Activated CD4-positive, alpha-beta memory T cell treated with anti-CD3 and anti-CD28 coated beads, Interleukin-2, amount 10 ng/mL, durations not matched to agents 7 days and 5 days (primary cell): Measurements from ENCODE around the gene HOXC11. TPM values are rescaled to one million over a fixed set of nuclear protein-coding genes. Genes with fewer than 3 reads are reported as not detected.

Experiments
- CTCF ChIA-PET: fragments of 350-600 bp; sonication (Branson Sonifier 250); formaldehyde crosslinking; loops from one replicate; lab custom pipeline; 2021; ENCODE audit warnings: antibody characterized with exemption, inconsistent platforms; lab: Charles Lee
- POLR2A ChIA-PET: fragments of 350-600 bp; sonication (Branson Sonifier 250); formaldehyde crosslinking; loops from one replicate; lab custom pipeline; 2021; ENCODE audit warnings: antibody characterized with exemption; lab: Charles Lee
- DNase-seq: peaks from one replicate; pipeline ENCODE4 v3.0.0-alpha.2; 2020
- H3K27ac Mint-ChIP-seq: one replicate; pipeline ENCODE4 v1.8.0; 2021; ENCODE audit warnings: mild to moderate bottlenecking, mixed read lengths
- H3K27me3 Mint-ChIP-seq: one replicate; pipeline ENCODE4 v1.8.0; 2021; ENCODE audit warnings: mixed read lengths
- H3K36me3 Mint-ChIP-seq: one replicate; pipeline ENCODE4 v1.8.0; 2021; ENCODE audit warnings: low read depth, mixed read lengths
- H3K4me1 Mint-ChIP-seq: one replicate; pipeline ENCODE4 v1.8.0; 2021; ENCODE audit warnings: mixed read lengths
- H3K4me3 Mint-ChIP-seq: one replicate; pipeline ENCODE4 v1.8.0; 2021; ENCODE audit warnings: mild to moderate bottlenecking, mixed read lengths
- H3K9me3 Mint-ChIP-seq: one replicate; pipeline ENCODE4 v1.8.0; 2021; ENCODE audit warnings: mixed read lengths
- total RNA-seq, 2 experiments: library from RNA; stranded (reverse); gene quantifications; one replicate each; pipeline ENCODE4 v1.2.3, GENCODE V29; 2021

Gene HOXC11
- total RNA-seq, 2 experiments from 2014 or later = not detected

DNA sequence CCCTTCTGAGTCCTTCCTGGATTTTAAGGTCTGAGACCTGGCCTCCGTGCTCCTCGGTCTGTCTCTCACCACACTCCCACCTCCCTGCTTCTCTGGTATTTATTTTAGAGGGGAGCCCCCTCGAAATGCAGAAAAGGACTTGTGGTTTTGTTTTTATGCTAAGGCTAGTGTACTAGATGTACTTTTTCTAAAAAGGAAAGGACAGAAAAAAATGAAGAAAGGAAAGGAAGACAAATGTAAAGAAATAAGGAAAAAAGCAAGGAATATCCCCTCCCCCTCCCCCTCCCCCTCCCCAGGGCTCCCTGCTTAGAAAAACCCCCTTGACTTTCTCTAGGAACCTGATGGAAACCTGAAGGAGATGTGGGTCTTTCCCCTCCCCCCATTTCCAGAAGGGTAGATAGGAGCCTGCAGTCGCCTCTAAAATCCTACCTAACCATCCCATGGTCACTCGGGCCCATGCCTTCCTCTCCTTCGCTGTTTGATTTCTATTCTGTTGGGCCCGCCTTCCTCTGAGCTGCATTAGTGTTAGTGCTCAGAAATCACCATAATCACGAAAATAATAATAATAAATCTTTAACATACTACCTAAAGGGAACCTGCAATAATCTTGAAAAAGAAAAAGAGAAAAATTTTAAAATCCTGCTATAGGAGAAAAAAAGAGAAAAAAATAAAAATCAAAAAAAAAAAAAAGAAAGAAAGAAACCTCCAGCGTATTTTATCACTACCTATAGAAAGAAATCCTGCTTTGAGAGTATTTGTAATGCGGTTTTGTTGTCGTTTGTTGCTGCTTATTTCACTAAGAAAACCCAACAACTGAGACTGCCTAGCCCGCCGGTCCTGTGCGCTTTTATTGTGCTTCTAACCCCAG lies 39.0 kb downstream of the HOXC11 start:
- Mint-ChIP-seq H3K4me1 (peaks cover 23% of the 10 kb centered on the region), H3K4me3 (no peak overlapping the region), H3K27me3 (peaks cover 90% of the 10 kb centered on the region), H3K9me3 (no peaks in the 10 kb centered on the region), H3K36me3 (peaks cover 3% of the 10 kb centered on the region), H3K27ac (no peak overlapping the region)
- DNase-seq = no peak
- CTCF ChIA-PET = interaction anchor here (0.7 to 1.3 kb wide), 5 partner anchors 147 to 196 kb away, joined by 3 to 5 read pairs (median 4); no protein-coding TSS in a partner anchor
- POLR2A ChIA-PET = no interaction called here

DNA sequence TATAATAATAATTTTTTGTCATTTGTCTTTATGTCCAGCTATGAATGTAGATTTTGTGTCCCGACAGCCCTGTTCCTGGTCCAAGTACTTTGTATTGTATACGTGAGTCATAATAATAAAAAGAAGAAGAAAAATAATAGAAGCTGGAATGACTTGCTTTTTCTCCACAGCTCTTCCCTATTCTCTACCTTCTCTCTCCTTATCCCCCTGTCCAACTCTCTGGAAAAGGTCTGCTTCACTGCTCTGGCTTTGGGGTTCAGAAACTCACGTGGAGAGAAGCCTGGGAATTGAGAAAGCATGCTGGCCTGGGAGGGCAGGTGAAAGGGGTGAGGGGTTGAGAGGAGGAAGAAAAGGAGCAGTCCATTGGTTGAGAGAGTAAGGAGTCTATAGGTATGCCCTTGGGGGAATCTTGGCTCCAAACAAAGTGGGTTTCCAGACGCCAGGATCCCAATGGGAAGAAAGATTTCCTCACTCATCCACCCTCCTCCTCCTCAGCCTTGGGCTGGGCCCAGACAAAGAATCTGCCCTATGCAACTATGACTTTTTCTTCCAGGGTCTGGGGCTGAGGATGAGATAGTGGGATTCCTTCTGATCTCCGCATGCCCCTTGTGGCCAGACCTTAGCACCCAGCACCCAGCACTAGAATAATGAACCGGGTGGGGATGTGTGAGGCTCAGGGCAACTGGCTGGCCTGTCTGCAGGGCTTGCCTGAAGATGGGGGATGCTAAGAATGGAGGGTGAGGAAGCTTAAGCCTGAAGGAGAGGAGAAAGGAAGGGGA lies 39.9 kb downstream of the HOXC11 start:
- no peak overlapping the region for H3K4me3 Mint-ChIP-seq
- no peaks in the 10 kb centered on the region for H3K9me3 Mint-ChIP-seq
- POLR2A ChIA-PET = no interaction called here
- peaks cover 28% of the 10 kb centered on the region for H3K4me1 Mint-ChIP-seq
- no peak for DNase-seq
- peaks cover 90% of the 10 kb centered on the region for H3K27me3 Mint-ChIP-seq
- H3K27ac Mint-ChIP-seq = no peak overlapping the region
- H3K36me3 Mint-ChIP-seq = peaks cover 3% of the 10 kb centered on the region
- CTCF ChIA-PET = interaction anchor here (0.6 to 1.3 kb wide), 4 partner anchors 24 to 195 kb away, joined by 3 to 5 read pairs (median 4); no protein-coding TSS in a partner anchor

DNA sequence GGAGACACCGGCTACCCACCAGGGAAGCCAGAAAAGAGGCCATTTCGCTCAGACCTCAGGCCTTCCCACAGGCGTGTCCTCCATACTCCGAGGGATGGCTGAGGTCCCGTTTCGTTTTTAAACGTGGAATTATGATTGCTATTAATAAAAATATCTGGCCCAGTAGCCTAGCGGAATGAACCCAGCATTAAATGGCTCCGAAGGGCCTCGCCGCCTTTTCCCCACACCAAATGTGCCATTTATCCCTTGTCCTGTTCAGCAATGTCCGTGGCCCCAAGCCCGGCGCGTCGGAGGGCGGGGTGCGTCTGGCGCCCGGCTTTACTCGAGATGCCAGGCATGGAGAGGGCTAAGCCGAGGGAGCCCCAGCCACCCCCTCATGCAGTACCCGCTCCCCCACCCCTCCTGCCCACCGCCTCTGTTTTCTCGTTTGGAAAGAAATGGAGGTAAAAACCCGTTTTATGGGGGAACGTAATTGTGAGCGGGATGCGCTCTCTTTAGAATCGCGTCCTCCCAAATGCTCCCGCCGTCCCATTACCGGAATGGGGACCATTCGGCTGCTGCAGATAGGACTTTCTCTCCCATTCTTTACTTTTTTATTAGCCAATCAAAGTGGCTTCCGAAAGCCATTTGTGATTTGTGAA lies 41.6 kb downstream of the HOXC11 start:
- Mint-ChIP-seq H3K27ac (no peak overlapping the region), H3K4me1 (peaks cover 30% of the 10 kb centered on the region), H3K4me3 (no peak overlapping the region), H3K9me3 (no peaks in the 10 kb centered on the region), H3K27me3 (peaks cover 79% of the 10 kb centered on the region), H3K36me3 (no peaks in the 10 kb centered on the region)
- POLR2A ChIA-PET = no interaction called here
- CTCF ChIA-PET = interaction anchor here (1.4 to 3.8 kb wide), 2 partner anchors 18 to 187 kb away, joined by 4 to 21 read pairs; partner anchors contain the start of gene HOXC5
- no peak for DNase-seq

DNA sequence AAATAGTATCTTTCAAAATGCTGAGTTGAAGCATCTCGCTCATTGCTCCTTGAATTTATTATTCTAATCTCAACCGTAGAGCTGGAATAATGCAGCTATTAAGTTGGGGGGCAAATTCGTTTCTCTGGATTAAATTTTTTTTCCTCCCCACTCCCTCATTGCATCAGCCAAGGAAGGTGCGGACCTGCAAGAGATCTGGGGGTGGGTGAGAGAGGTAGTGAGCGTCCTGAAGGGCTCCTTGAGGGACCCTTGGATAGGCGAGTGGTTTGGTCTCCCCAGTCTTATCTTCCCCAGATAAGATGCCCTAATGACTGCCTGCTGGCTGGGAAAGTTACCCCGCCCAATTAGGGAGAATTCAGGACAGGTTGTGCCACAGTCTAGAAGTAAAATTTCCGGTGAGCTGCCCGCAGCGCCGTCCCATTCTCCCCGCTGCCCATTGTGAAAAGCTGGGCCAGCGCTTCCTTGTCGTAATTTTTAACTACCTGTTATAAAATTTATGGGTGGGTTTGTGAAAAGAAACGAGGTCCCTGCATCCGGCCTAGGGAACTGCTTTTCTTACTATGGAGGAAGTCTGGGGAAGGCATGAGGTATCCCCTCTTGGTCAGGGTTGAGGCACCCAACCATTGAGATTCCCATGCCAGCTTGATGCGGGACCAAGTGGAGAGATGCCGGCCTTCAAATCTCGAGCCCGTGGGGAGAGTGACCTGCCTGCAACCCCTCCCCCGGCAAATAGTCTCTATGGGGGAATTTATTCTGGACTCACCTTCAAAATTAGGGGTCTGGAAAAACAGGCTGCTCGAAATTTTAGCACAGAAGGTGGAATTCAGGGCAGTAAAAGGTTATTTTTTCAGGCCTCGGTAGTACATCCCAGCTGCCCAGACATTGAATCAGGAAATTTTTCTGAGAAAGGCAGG lies 42.3 kb downstream of the HOXC11 start:
- DNase-seq = no peak
- Mint-ChIP-seq H3K27me3 (peaks cover 79% of the 10 kb centered on the region), H3K9me3 (no peaks in the 10 kb centered on the region), H3K4me1 (peaks cover 30% of the 10 kb centered on the region), H3K27ac (no peak overlapping the region), H3K4me3 (no peak overlapping the region), H3K36me3 (no peaks in the 10 kb centered on the region)
- CTCF ChIA-PET = interaction anchor here (0.7 to 3.8 kb wide), 3 partner anchors 18 to 278 kb away, joined by 4 to 21 read pairs (median 4); partner anchors contain the start of gene HOXC5
- POLR2A ChIA-PET = no interaction called here

DNA sequence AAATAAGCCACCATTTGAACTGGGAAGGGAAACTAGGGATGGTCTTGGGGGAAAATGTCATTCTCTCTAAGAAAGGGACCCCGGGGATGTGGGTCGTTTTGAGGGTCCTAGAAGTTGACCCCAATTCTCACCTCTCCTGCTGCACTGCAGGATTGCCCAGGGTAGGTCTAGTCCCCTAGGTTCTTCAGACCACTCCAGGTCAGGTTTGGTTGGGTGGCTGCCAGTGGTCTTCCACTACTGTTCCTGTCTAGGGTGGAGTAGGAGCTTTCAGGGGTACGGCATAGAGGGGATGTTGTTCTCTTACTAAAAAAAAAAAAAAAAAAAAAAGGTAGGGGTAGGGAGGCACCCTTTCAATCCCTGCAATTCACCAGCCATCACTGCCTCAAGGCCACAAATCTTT lies 43.1 kb downstream of the HOXC11 start:
- POLR2A ChIA-PET = interaction anchor here (1.2 kb wide), 1 partner anchor 173 kb away, joined by 3 read pairs; the partner anchor contains the start of gene SMUG1
- Mint-ChIP-seq H3K27me3 (peaks cover 72% of the 10 kb centered on the region), H3K4me1 (peaks cover 27% of the 10 kb centered on the region), H3K36me3 (no peaks in the 10 kb centered on the region), H3K9me3 (no peaks in the 10 kb centered on the region), H3K27ac (no peak overlapping the region), H3K4me3 (no peak overlapping the region)
- DNase-seq = no peak
- CTCF ChIA-PET = interaction anchor here (0.7 to 3.8 kb wide), 7 partner anchors 10 to 277 kb away, joined by 4 to 21 read pairs (median 9); partner anchors contain the start of gene HOXC5

DNA sequence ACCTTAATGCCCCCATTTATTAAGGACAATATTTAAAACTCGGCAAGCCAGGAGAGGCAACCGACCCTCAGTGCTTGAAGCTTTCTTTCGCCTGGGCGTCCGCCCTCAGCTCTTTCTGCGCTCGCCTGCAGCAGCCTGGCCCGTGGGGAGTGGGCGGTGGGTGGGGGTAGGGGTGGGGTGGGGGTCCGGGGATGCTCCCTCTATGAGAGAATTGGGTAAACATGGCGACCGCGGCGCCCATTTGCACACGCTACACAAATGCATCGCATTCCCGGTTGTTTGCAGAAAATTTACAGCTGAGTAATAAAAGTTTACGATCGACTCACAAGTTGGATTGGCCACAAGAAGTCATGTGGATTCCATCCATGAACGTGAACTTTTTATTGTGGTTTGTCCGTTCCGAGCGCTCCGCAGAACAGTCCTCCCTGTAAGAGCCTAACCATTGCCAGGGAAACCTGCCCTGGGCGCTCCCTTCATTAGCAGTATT lies 43.6 kb downstream of the HOXC11 start:
- H3K4me3 Mint-ChIP-seq = no peak overlapping the region

DNA sequence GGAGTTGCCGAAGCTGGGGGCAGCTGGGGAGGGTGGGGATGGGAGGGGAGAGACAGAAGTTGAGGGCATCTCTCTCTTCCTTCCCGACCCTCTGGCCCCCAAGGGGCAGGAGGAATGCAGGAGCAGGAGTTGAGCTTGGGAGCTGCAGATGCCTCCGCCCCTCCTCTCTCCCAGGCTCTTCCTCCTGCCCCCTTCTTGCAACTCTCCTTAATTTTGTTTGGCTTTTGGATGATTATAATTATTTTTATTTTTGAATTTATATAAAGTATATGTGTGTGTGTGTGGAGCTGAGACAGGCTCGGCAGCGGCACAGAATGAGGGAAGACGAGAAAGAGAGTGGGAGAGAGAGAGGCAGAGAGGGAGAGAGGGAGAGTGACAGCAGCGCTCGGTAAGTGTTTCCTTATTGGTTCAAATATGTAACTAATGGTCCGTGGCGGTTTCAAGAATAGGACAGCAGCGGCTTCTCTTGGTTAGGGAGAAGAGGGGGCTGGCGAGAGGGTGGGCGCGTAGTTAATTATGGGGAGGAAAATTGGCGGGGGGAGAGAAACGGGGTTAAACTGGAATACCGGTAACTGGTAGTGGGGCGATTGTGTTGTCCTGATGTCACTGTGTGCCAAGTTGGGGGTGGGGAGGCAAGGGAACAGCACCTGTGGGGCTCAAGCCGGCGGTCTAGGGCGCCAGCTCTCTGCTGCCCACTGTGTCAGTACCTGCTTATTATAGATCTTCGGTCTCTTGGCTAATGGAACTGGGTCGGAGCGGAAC lies 44.3 kb downstream of the HOXC11 start:
- ChIA-PET POLR2A (interaction anchor here (0.9 to 1.4 kb wide), 7 partner anchors 8 to 199 kb away, joined by 3 to 4 read pairs (median 3); partner anchors contain the start of genes HOXC8 and SMUG1), CTCF (interaction anchor here (0.6 to 3.8 kb wide), 19 partner anchors 9 to 308 kb away, joined by 3 to 21 read pairs (median 6); partner anchors contain the start of genes COPZ1, HOXC10, HOXC11 and HOXC5)
- Mint-ChIP-seq H3K9me3 (no peaks in the 10 kb centered on the region), H3K4me3 (peak overlapping the region; percentile 73), H3K36me3 (no peaks in the 10 kb centered on the region), H3K27me3 (peaks cover 72% of the 10 kb centered on the region), H3K27ac (no peak overlapping the region), H3K4me1 (peaks cover 23% of the 10 kb centered on the region)
- no peak for DNase-seq

More for the DNA sequence above, 43.6 kb downstream of the HOXC11 start:
- Mint-ChIP-seq H3K4me1 (peaks cover 24% of the 10 kb centered on the region), H3K27me3 (peaks cover 71% of the 10 kb centered on the region), H3K36me3 (no peaks in the 10 kb centered on the region), H3K9me3 (no peaks in the 10 kb centered on the region), H3K27ac (no peak overlapping the region)
- POLR2A ChIA-PET = interaction anchor here (1.2 to 1.4 kb wide), 2 partner anchors 10 to 173 kb away, joined by 3 to 4 read pairs; partner anchors contain the start of gene SMUG1
- DNase-seq = no peak
- CTCF ChIA-PET = interaction anchor here (0.6 to 3.8 kb wide), 11 partner anchors 10 to 277 kb away, joined by 3 to 21 read pairs (median 8); partner anchors contain the start of genes HOXC10 and HOXC5

DNA sequence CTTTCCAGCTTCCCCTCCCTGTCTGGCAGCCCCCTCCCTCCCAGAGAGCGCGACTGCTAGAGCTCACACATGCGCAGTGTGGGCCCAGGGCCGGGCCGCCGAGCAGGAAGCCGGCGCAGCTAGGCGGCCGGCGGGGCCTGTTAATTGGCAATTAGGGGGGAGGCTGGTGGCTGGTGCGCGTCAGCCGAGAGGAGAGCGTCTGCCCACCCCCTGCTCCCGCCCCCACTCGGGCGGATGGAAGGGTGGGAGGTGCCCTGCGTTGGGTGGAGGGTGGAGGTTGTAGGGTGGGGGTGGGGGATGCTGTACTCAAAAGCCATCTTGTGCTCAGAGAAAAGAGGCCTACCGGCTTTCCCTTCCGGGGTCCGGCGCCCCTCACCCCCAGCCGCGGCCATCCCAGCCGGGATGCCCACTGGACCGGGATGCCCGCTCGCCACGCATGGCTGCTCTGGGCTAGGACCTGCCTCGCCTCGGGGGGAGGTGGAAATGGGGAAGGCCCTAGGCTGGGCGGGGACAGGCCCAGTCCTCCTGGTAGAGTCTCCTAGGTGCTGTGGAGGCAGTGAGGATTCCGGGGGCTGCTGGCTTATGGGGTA lies 45.0 kb downstream of the HOXC11 start:
- DNase-seq = peak; percentile 74
- H3K9me3 Mint-ChIP-seq = no peaks in the 10 kb centered on the region
- peaks cover 23% of the 10 kb centered on the region for H3K4me1 Mint-ChIP-seq
- no peaks in the 10 kb centered on the region for H3K36me3 Mint-ChIP-seq
- ChIA-PET CTCF (interaction anchor here (0.7 to 3.8 kb wide), 17 partner anchors 9 to 307 kb away, joined by 3 to 21 read pairs (median 6); partner anchors contain the start of genes COPZ1, HOXC10, HOXC11 and HOXC5), POLR2A (interaction anchor here (0.9 to 1.4 kb wide), 6 partner anchors 9 to 199 kb away, joined by 3 to 4 read pairs (median 3); partner anchors contain the start of genes HOXC8 and SMUG1)
- H3K27me3 Mint-ChIP-seq = peaks cover 71% of the 10 kb centered on the region
- no peak overlapping the region for H3K27ac Mint-ChIP-seq
- H3K4me3 Mint-ChIP-seq = peak overlapping the region; percentile 73

DNA sequence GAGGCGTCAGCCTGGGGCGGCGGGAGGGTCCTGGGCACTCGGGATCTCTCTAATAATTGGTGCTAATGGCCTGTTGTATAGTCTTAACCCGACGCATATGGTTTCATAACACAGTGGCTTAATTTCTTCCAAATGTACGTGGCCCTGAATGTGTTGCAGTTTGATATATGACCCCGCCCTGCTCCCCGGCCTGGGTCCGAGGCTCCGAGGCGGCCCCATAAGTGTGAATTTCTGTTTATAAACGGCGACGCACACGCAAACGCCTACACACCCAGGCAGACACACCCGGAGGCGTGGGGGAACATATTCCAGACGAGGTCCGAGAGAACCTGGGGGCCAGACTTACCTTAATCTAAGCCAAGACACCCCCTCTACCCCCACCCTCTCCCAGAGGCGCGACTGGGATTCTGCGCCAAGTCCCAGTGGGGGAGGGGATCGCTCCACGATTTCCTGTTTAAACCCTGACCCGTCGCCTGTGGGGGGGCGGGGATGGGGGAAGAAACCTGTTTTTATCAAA lies 45.6 kb downstream of the HOXC11 start:
- ChIA-PET CTCF (interaction anchor here (1.1 to 2.2 kb wide), 3 partner anchors 12 to 178 kb away, joined by 3 to 11 read pairs (median 7); partner anchors contain the start of gene HOXC10), POLR2A (interaction anchor here (1.0 to 1.1 kb wide), 2 partner anchors 10 to 177 kb away, joined by 3 read pairs; partner anchors contain the start of gene HOXC8)
- Mint-ChIP-seq H3K36me3 (no peaks in the 10 kb centered on the region), H3K4me1 (peaks cover 23% of the 10 kb centered on the region), H3K9me3 (no peaks in the 10 kb centered on the region), H3K4me3 (peak overlapping the region; percentile 73), H3K27ac (no peak overlapping the region), H3K27me3 (peaks cover 71% of the 10 kb centered on the region)
- no peak for DNase-seq
